GM21825 (cell line): ENCODE measurements around the gene PSMG3.

ENCODE experiments used
- ATAC-seq: cut with Tn5 transposase; IDR thresholded peaks from one replicate; pipeline ENCODE4 v1.9.1; 2021; ENCODE audit warnings: mild to moderate bottlenecking, moderate library complexity; ENCODE audit not compliant: unreplicated experiment

Gene PSMG3

GRCh38 chr7:1546909-1547776 is 22.7 kb downstream of the PSMG3 start:
- no peak for ATAC-seq

GRCh38 chr7:1546274-1546908 is 23.4 kb downstream of the PSMG3 start:
- no peak for ATAC-seq

- no peak for ATAC-seq
Measured at GRCh38 chr7:1545417-1546246, 24.2 kb downstream of the PSMG3 start.

- ATAC-seq, result no peak
Measured at GRCh38 chr7:1544896-1545416, 24.9 kb downstream of the PSMG3 start.

GRCh38 chr7:1544178-1544895 is 25.5 kb downstream of the PSMG3 start:
- no peak for ATAC-seq

DNA sequence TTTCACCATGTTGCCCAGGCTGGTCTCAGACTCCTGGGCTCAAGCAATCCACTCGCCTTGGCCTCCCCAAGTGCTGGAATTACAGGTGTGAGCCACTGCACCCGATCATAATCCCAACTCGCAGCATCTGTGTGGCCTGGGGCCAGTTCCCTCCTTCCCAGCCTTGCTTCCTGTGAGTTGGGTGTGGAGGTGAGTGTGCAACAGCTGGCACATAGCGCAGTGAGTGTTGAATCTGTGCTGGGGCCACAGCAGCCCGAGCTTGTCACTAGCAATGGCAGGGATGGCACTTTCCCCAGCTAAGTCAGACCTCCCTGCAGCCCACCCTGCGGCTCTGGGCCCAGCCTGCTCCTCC is 26.0 kb downstream of the PSMG3 start:
- no peak for ATAC-seq

- ATAC-seq, result no peak
Measured at GRCh38 chr7:1542841-1543747, 26.7 kb downstream of the PSMG3 start.

DNA sequence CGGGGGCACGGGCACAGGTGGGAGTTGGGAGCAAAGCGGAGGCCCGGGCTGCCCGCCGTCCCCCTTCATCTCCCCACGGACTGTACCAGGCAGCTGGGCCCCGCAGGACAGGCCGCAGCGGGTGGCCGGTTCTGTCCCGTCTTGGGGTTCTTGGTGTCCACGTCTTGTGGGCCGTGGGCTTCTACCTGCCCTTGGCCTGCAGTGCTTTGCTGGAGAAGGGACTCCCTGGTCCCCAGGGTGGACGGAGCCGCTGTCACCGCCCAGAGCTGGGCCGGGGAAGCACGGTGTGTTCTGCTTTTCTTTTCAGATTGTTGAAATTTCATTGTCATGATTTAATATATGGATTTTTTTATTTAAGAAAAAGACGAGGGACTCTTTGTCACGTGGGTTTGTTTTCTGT is 27.5 kb downstream of the PSMG3 start:
- ATAC-seq, result no peak

GRCh38 chr7:1541431-1542162 is 28.2 kb downstream of the PSMG3 start:
- ATAC-seq, result no peak

GRCh38 chr7:1540776-1541271 is 29.0 kb downstream of the PSMG3 start:
- ATAC-seq, result no peak

- no peak for ATAC-seq
Measured at GRCh38 chr7:1539882-1540775, 29.7 kb downstream of the PSMG3 start.

DNA sequence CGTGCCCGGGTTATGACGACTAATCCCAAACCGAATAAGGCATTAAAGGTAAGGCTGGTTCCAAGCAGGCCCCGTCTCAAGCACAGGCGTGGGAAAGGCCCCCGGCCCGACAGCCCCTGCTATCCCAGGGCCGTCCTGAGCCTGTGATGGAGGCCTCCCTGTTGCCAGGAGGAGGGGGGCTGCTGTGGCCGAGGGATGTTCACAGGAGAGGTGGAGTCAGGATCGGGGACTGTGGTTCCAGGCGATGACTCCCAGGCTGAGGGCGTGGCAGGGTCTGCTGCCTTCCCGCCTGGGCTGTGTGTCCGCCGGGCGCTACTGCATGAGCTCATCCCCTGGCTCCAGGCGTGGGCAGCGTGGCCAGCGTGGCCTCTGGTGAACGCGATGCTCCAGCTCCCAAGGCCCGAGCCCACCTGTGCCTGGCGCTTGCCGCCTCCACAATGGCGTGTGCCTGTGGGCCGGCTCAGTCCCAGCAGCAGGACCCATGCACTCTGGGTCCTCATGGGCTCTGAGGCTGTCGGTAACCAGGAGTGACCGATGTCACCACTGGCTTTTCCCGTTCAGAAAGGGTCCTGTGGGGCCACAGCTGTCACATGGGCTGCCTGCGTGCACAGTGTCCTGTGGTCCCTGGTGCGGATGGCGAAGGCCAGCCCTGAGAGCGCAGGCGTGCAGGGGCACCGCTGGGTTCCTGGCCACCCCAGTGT is 30.5 kb downstream of the PSMG3 start:
- no peak for ATAC-seq

- ATAC-seq, result no peak
Measured at GRCh38 chr7:1538544-1539180, 31.2 kb downstream of the PSMG3 start.

GRCh38 chr7:1537535-1538412 is 32.1 kb downstream of the PSMG3 start:
- no peak for ATAC-seq

GRCh38 chr7:1536743-1537534 is 32.9 kb downstream of the PSMG3 start:
- ATAC-seq, result no peak
